Gastrocnemius medialis (tissue), 4 donors: ENCODE results near the gene DCAF4. TPM values are rescaled to one million over a fixed set of nuclear protein-coding genes. Genes with fewer than 3 reads are reported as not detected.

Source experiments
- ATAC-seq, 2 donors: fragments of 150-250 bp; one replicate each; pipeline ENCODE4 v1.9.1; 2016
- DNase-seq, 2 donors: peaks; one replicate each; pipeline ENCODE4 v3.0.0-alpha.2; 2019
- H3K27ac ChIP-seq, 4 donors: fragments of 200-600 bp; sonication (generic); 1 replicate in 1 of 4; 2 replicates in 3 of 4; pipeline ENCODE4 v1.5.1; 2016 to 2018; ENCODE audit warnings: mild to moderate bottlenecking in 2 of 4, moderate library complexity in 1 of 4
- H3K27me3 ChIP-seq, 3 donors: fragments of 200-600 bp; sonication (generic) in 2 of 3; 1 replicate in 1 of 3; 2 replicates in 2 of 3; pipeline versions ENCODE4 v1.5.1 to v1.6.0; 2016 to 2019; ENCODE audit warnings: mild to moderate bottlenecking in 1 of 3, moderate library complexity in 1 of 3
- H3K36me3 ChIP-seq, 2 donors: fragments of 200-600 bp; sonication (generic) in 1 of 2; one replicate each; pipeline ENCODE4 v1.5.1; 2017 to 2018
- H3K4me1 ChIP-seq, 2 donors: fragments of 200-600 bp; sonication (generic) in 1 of 2; one replicate each; pipeline ENCODE4 v1.5.1; 2016 to 2017; ENCODE audit warnings: mild to moderate bottlenecking in 2 of 2
- H3K4me3 ChIP-seq, 4 donors: fragments of 200-600 bp; sonication (generic) in 3 of 4; 1 replicate in 1 of 4; 2 replicates in 3 of 4; pipeline ENCODE4 v1.5.1; 2016 to 2019; ENCODE audit warnings: mild to moderate bottlenecking in 2 of 4
- H3K9me3 ChIP-seq, 3 donors: fragments of 200-600 bp; sonication (generic) in 2 of 3; 1 replicate in 1 of 3; 2 replicates in 2 of 3; pipeline ENCODE4 v1.5.1; 2016 to 2019
- POLR2A ChIP-seq, 2 donors: fragments of 450-650 bp; IDR thresholded peaks; one replicate each; pipeline ENCODE4 v1.6.1; 2017; ENCODE audit warnings: antibody characterized with exemption in 2 of 2, mild to moderate bottlenecking in 2 of 2, moderate library complexity in 2 of 2
- in situ Hi-C, 4 donors: fragments of 200-750 bp; cut with MboI; loops; one replicate each; pipeline versions ENCODE4 v1.15.0 to v1.8.0; 2017; ENCODE audit warnings: low sequenced_read_pairs in 4 of 4
- intact Hi-C: fragments of 100-400 bp; cut with DNase I; formaldehyde crosslinking; loops from one replicate; pipeline ENCODE4 v1.15.1; 2023; ENCODE audit warnings: low total_unique reads
- total RNA-seq, 4 donors: library from RNA; depleted of rRNA; stranded (reverse); fragments of >200 nt; gene quantifications; one replicate each; pipeline versions ENCODE4 v1.1.0 to v1.2.3, GENCODE V29; 2016
- TF ChIP-seq, protein P1 (sequence below), 5 experiments: fragments of 450-650 bp in 3 of 5; fragments of 200-600 bp in 2 of 5; sonication (generic) in 2 of 5; IDR thresholded peaks in 4 of 5; conservative IDR thresholded peaks in 1 of 5; 1 replicate in 4 of 5; 2 replicates in 1 of 5; pipeline ENCODE4 v1.5.1; 2016 to 2019; ENCODE audit warnings: antibody characterized with exemption in 5 of 5, mild to moderate bottlenecking in 3 of 5, moderate library complexity in 3 of 5

Gene DCAF4
- total RNA-seq, 4 donors from 2014 or later, result 13.9 to 38.3 (median 25.7) TPM

DNA sequence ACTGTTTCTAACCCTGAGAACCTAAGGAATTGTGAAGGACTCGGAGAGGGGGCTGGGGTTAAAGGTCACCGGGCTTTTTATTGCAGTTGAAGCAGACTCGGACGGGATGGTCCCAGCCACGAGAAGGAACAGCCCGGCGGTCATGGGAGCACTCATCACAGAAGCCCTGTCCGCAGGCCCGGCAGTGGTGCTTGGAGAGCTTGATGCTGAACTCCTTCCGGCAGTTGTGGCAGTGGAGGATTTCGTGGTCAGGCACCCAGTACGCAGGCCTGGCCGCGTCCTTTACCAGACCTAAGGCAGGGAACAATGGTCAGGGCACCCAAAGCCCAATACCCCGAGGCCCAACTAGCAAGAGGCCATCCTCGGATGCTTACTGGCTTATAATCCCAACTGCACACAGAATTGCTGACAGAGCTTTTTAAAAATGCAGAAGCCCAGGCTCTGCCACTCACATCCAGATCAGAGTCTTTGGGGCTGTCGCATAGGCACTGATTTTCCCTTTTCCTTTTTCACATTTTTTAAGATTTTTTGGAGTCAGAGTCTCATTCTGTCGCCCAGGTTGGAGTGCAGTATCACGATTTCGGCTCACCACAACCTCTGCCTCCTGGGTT is 44.7 kb downstream of the DCAF4 start:
- peaks cover 0 to 70% of the 10 kb centered on the region in 2 donors for H3K36me3 ChIP-seq
- no peaks in the 10 kb centered on the region for H3K4me1 ChIP-seq
- TF ChIP-seq, protein P1, sequence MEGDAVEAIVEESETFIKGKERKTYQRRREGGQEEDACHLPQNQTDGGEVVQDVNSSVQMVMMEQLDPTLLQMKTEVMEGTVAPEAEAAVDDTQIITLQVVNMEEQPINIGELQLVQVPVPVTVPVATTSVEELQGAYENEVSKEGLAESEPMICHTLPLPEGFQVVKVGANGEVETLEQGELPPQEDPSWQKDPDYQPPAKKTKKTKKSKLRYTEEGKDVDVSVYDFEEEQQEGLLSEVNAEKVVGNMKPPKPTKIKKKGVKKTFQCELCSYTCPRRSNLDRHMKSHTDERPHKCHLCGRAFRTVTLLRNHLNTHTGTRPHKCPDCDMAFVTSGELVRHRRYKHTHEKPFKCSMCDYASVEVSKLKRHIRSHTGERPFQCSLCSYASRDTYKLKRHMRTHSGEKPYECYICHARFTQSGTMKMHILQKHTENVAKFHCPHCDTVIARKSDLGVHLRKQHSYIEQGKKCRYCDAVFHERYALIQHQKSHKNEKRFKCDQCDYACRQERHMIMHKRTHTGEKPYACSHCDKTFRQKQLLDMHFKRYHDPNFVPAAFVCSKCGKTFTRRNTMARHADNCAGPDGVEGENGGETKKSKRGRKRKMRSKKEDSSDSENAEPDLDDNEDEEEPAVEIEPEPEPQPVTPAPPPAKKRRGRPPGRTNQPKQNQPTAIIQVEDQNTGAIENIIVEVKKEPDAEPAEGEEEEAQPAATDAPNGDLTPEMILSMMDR (IDR thresholded peaks at IDR 0.05 in 4 of 5, conservative IDR thresholded peaks at IDR 0.05 in 1 of 5), result no peak
- TF ChIP-seq POLR2A (IDR thresholded peaks at IDR 0.05), result no peak
- DNase-seq (no peak), ATAC-seq (no peak)
- H3K27ac ChIP-seq, result no peak overlapping the region
- intact Hi-C loops (no loop called here), in situ Hi-C loops (no loop called here)
- H3K27me3 ChIP-seq, result no peaks in the 10 kb centered on the region
- H3K9me3 ChIP-seq, result no peaks in the 10 kb centered on the region
- H3K4me3 ChIP-seq, result no peak overlapping the region

DNA sequence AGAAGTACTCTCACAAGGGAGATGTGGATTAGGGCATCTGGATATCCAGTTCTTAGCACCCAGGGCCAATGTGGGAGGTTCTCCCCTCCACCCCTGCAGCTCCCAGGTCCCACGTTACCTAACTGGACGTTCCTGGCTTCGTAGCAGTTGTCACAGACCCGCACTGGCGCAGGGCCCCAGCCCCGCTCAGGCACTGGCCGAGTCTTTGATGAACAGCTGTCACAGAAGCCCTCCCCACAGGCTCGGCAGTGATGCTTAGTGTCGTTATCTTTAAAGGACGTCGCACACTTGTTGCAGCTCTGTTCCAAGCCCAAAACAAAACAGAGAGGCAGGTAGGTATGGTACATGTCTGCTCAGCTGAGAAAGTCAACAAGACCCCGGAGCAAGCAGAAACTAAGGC is 48.4 kb downstream of the DCAF4 start:
- Histone ChIP-seq H3K27me3 (no peaks in the 10 kb centered on the region), H3K4me1 (no peaks in the 10 kb centered on the region), H3K4me3 (no peak overlapping the region), H3K9me3 (no peaks in the 10 kb centered on the region), H3K27ac (no peak overlapping the region), H3K36me3 (peaks cover 0 to 73% of the 10 kb centered on the region in 2 donors)
- in situ Hi-C loops, result no loop called here
- intact Hi-C loops, result no loop called here
- no peak for TF ChIP-seq POLR2A (IDR thresholded peaks at IDR 0.05)
- TF ChIP-seq, protein P1 (IDR thresholded peaks at IDR 0.05 in 4 of 5, conservative IDR thresholded peaks at IDR 0.05 in 1 of 5), result no peak
- DNase-seq, result no peak
- no peak for ATAC-seq

DNA sequence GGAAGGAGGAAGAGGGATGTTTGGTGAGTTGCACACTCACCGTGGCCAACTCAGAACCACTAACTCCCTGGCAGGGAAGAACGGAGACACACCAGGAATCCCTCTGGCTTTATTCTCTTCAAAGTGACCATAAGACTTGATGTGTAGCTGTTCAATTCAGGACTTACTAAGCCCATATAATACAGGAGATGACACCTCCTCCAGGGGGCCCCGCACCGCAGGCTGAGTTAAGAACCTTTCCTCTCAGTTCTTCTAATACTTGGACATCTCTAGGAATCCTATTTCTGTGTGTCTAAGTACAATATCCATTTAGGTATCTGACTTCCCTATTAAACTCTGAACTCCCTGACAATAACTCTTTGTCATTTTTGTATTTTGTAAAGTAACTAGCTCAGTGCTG is 49.5 kb downstream of the DCAF4 start:
- H3K9me3 ChIP-seq, result no peaks in the 10 kb centered on the region
- no peaks in the 10 kb centered on the region for H3K27me3 ChIP-seq
- ATAC-seq (no peak), DNase-seq (no peak)
- no peak overlapping the region for H3K4me3 ChIP-seq
- TF ChIP-seq POLR2A (IDR thresholded peaks at IDR 0.05), result no peak
- TF ChIP-seq, protein P1 (IDR thresholded peaks at IDR 0.05 in 4 of 5, conservative IDR thresholded peaks at IDR 0.05 in 1 of 5), result no peak
- no peak overlapping the region for H3K27ac ChIP-seq
- intact Hi-C loops (no loop called here), in situ Hi-C loops (no loop called here)
- H3K4me1 ChIP-seq, result no peaks in the 10 kb centered on the region
- H3K36me3 ChIP-seq, result peaks cover 0 to 67% of the 10 kb centered on the region in 2 donors

DNA sequence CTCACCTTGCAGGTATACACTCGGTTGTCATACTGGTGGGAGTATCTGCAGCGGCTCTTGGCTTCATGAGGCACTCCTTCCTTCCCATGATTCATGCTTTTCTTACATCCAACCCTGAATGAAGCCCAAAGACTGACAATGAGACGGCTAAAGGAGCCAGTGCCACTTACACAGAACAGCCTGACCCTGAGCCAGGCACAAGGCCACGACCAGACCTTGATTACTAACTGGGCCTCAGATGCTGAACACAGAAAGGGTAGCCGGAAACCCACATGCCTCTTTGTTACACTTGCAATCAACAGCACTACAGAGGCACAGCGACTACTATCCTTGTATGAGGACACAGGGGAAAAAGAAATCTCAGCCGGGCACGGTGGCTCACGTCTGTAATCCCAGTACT is 52.6 kb downstream of the DCAF4 start:
- intact Hi-C loops (no loop called here), in situ Hi-C loops (no loop called here)
- no peak for TF ChIP-seq POLR2A (IDR thresholded peaks at IDR 0.05)
- TF ChIP-seq, protein P1 (IDR thresholded peaks at IDR 0.05 in 4 of 5, conservative IDR thresholded peaks at IDR 0.05 in 1 of 5), result no peak
- Histone ChIP-seq H3K27ac (no peak overlapping the region), H3K4me3 (no peak overlapping the region), H3K27me3 (no peaks in the 10 kb centered on the region), H3K9me3 (no peaks in the 10 kb centered on the region), H3K4me1 (no peaks in the 10 kb centered on the region), H3K36me3 (peaks cover 0 to 53% of the 10 kb centered on the region in 2 donors)
- ATAC-seq (no peak), DNase-seq (no peak)

DNA sequence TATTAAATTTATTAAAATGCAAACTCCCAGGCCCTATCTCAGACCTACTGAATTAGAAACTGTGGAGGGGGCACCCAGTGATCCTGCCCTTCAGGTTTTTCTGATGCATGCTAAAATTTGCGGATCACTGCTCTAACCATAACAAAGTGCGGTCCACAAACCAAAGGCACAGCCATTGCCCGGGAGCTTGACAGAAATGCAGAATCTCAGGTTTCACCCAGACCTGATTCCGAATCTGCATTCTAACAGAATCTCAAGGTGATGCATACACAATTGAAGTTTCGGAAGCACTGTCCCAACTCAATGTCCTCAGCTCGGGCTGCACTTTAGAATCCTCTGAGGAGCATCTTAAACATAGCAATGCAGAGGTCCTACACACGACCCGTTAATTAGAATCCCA is 54.6 kb downstream of the DCAF4 start:
- no peaks in the 10 kb centered on the region for H3K27me3 ChIP-seq
- no peak for TF ChIP-seq POLR2A (IDR thresholded peaks at IDR 0.05)
- TF ChIP-seq, protein P1 (IDR thresholded peaks at IDR 0.05 in 4 of 5, conservative IDR thresholded peaks at IDR 0.05 in 1 of 5), result no peak
- no peak for ATAC-seq
- no peaks in the 10 kb centered on the region for H3K4me1 ChIP-seq
- in situ Hi-C loops, result no loop called here
- no peak overlapping the region for H3K27ac ChIP-seq
- peaks cover 0 to 43% of the 10 kb centered on the region in 2 donors for H3K36me3 ChIP-seq
- intact Hi-C loops, result no loop called here
- DNase-seq, result no peak
- H3K4me3 ChIP-seq, result no peak overlapping the region
- H3K9me3 ChIP-seq, result no peaks in the 10 kb centered on the region
